GM19452 (cell line): ENCODE data around the gene MCF2L.

ENCODE experiments used
- ATAC-seq: cut with Tn5 transposase; IDR thresholded peaks from one replicate; pipeline ENCODE4 v1.9.1; 2021; ENCODE audit not compliant: unreplicated experiment

MCF2L gene

GRCh38 chr13:113014752-113015745, 46.0 kb downstream of the MCF2L start:
- no peak for ATAC-seq

GRCh38 chr13:113015826-113016525, 47.0 kb downstream of the MCF2L start:
- ATAC-seq: no peak

DNA sequence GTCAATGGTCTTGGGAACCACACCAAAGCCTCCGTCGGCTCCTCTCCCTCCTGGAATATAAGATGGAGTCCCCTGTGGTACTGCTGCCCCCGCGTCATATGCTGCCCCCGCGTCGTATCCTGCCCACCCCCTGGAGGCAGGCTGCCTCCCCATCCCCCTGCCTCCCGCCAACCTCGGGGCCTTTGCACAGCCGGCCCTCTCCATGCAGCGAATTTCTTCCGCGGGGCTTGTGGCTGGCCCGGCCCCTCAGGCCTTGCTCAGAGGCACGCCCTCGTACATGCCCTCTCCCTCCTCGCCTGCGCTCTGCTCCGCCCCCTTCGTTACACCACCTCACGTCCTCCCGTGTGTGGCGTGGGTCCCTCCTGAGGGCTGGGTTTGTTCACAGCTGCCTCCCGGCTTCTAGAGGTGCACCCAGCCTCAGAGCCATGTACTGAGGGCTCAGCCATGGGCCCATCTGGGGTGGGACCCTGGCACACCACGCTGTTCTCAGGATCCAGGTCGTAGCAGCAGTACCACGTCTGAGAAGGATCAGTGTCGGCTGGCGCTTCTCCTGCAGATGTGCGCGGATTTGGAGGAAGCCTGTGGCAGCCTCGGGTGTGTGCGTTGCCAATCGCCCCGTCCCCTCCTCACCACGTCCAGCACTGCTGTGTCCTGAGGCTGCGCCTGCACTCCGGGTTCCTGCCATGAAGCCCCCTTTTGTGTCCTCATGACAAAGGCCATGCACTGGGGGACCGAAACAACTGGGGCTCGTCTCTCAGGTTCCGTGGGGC, 47.7 kb downstream of the MCF2L start:
- ATAC-seq: no peak

- no peak for ATAC-seq
These were observed 48.6 kb downstream of the MCF2L start for GRCh38 chr13:113017506-113018215.

DNA sequence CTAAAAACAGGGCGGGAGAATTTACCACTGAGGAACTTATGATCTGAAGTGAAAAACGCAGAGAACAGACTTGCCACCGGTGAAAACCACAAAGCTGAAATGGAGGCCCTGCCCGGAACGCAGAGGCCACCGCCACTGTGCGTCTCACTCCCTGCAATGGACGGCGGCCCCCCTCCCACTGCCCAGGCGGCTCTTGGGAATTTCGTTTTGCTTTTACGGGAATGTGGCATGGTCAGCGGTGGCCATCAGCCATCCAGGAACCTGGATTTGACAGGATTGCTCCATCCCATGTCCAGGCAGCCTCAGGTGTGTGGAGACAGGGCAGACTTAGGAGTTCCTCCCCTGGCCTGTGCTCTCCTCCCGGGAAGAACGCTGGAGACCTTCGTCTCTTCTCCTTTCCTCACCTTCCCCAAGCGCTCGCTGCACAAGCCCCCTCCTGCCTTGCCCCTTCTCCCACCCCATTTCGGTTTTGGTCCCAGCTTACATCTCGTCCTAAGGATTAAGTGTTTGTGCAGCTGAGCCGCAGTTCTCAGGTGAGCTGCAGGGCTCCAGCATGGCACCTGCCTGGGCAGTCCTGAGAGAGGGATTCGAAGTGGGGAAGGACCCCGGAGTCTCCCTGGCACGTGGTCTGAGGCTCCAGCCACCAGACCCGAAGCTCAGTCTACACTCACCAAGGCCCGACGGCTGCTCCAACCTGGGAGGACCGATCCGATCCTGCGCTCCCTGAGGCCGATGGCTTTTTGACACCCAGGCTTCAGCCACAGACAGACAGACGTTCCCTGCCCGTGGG, 49.9 kb downstream of the MCF2L start:
- ATAC-seq: no peak

- ATAC-seq: no peak
These were observed 51.5 kb downstream of the MCF2L start for GRCh38 chr13:113020323-113021080.

DNA sequence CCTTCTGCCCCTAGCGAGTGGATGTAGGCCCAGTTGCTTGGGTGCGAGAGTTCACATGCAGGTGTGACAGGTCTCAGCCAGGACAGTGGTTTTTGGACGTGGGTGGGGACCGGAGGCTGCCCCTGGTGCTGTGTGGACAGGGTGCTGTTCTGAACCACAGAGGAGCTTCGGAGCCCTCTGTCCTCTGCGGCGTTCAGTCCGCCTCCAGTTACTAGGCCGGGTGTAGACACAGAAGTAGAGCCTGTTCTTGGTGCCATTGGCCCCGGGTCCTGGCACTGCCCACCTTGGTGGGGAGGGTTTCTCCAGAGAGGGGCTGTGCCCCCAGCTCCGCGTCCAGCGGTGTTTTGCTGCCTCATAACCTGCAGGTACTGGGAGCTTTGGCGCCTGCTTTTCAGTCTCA, 52.4 kb downstream of the MCF2L start:
- ATAC-seq: no peak

GRCh38 chr13:113021811-113022210, 52.8 kb downstream of the MCF2L start:
- no peak for ATAC-seq

DNA sequence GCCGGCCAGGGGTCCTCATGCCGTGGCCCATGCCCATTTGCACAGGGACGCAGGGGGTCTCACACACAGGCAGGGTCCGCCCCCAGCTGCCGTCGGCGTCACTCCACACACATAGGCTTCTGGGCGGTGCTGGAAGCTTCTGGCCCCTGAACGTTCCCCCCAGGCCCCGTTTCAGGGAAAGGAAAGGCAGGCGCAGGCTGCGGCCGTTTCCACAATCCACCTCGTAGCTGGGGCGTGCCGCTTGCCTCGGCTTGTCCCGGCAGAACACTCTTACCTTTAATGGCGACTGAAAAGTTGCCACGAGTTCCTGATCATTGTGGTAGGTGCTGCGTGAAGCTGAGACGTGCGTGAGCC, 53.4 kb downstream of the MCF2L start:
- ATAC-seq: no peak

DNA sequence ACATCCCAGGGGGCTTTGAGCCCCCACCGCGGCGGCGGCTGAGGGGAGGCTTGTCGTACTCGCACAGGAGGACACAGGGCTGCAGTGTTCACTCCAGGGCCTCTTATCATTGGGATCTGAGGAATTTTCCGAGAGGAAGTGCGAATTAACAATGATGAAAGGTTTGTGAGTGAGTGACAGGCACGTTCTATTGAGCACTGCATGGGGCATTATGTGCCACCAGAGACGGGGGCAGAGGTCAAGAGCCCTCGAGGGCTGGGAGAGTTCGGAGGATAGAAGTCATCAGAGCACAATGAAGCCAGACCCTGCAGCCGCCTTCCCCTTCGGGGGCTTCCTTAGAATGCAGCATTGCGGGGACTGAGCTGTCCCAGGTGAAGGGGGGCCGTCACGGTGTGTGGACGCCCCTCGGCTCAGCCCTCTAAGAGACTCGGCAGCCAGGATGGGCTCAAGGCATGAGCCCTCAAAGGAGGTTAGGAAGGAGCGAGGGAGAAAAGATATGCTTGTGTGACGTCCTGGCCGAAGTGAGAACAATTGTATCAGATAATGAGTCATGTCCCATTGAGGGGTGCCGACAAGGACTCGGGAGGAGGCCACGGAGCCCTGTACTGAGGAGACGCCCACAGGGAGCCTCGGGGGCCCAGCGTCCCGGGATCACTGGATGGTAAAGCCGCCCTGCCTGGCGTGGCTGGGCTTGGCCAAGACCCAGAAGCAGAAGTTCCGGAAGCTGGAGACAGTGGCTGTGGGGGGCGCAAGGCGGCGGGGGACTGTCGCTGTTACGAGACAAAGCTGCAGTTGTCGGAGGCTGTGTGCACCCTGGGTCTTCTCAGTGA, 53.9 kb downstream of the MCF2L start:
- ATAC-seq: no peak

DNA sequence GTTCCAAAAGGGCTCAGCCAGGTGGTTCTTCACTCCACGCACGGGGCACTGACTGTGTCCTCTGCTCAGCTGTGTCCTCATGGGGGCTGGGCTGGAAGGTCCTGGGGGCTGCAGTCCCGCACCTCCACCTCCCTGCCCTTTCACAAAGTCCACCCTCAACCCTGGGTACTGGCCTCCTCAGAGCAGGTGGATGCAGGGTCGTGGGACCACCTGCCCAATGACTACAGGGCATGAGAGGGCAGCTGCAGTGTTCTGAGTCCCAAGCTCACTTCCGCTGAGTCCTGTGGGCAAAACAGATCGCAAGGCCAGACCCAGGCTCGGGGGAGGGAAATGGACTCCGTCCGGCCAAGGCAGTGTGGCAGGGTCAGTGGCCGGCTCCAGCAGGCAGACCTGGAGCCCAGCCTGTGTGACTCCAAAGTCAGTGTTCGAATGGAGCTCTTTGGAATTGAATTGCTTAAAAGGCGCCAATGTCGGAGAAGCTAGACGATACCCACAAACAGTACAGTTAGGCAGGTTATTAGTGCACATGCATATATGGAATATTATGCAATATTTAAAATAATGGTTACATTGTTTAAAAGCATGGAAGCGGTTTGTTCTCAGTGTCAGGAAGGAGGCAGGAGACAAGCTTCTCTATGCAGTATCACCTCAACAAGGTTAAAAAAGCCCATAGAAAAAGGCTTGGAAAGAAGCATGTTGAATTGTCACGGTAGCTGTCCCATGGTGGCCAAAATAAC, 54.8 kb downstream of the MCF2L start:
- no peak for ATAC-seq

DNA sequence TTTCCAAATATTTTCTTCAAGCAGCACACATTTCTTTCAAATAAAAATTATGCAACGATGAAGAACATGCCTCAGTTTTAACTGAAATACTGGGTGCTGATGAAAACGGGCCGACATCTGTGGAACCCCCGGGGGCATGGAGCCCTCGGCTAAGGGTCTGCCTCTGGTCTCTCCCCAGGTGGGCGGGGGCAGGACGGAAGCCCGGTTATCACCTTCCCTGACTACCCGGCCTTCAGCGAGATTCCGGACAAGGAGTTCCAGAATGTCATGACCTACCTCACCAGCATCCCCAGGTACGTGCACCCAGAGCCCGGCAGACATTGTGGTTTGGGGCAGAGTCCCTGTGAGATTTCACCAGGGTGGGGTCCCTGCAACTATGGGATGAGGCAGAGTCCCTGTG, 55.5 kb downstream of the MCF2L start:
- no peak for ATAC-seq

DNA sequence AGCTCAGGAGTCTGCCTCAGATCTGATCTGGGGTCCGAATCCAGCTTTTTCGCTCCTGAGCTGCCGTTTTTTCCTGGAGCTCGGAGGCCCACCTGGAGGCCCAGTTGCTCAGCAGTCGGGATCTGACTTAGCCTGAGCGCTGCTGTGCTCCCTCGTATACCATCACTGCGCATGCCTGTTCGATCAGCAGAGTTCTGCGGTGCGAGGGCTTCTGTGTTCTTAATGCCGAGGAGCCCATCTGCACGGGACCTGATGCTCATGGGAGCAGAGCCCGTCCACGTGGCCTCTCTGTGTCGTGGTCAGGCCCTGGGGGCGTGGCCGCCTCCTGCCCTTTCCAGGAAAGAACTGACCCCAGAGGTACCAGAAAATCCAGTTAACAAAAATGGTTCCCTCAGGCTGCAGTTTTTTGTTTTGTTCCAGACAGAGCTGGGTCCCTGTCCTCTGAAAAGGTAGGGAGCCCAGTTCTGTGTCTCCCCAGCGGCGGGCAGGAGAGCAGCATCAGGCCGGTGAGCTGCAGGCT, 57.4 kb downstream of the MCF2L start:
- ATAC-seq: no peak

DNA sequence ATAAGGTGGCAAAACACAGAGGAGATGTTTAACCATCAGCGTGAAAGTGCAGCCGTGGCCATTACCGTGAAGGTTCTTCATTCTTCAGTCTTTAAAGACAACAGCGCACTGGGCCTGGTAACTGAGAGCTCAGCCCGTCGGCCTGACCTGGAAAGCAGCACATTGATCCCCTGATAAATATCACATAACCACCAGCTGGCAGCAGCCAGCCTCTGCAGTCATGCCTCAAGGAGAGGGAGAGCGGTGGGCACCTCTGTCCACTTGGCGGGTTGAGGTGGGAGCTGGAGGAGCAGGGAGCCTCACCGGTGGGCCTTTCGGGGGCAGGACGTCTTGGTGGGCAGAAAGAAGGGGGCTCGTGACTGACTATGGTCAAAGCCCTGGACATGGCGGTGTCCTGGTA, 58.1 kb downstream of the MCF2L start:
- ATAC-seq: no peak

GRCh38 chr13:113027566-113027965, 58.6 kb downstream of the MCF2L start:
- ATAC-seq: no peak

DNA sequence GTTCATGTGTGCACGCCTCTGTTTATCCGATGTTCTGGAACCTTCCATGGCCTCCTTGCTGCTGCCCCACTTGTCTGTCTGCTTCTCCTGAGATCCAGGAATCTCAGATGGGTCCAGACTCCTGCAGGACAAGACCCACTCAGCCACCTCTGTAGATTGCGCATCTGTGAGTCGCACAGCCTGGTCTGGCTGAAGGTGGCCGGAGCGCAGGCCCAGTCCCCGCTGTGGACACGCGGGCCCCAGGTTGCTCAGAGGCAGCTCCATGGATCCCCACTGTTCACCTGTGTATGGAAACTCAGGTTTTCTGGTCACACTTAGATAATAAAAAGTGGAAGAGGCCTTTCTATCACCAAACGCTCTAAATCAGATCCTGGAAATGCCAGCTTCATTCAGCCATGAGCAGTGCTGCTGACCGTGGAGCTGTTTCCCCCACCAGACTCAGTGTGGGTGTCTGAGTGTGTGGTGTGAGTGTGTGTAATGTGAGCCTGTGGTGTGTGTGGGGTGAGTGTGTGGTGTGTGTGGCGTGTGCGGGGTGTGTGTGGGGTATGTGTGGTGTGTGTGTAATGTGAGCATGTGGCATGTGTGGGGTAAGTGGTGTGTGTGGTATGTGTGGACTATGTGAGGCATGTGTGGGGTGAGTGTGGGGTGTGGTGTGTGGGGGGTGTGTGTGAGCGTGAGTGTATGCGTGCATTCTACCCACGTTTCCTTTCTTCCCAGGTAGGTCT, 59.5 kb downstream of the MCF2L start:
- no peak for ATAC-seq

DNA sequence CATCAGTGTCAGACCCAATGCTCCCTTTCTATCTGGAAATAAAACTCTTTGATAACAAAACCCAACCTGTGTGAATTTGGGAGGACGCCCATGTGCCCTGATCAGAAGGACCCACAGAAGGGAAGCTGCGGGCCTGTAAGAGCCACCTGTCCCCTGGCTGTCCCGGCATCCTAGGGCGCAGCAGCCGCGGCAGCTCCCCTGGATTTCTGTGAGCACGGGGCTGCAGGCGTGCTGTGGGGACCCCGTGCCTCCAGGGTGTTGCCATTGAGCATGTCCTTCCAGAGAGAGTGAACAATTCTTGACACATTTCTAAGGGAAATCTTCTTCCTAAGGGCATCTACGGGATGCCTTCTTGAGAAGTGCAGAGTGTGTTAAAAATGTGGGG, 60.0 kb downstream of the MCF2L start:
- ATAC-seq: no peak
